GM13976 (cell line): ENCODE results near the gene DISC1.

Experiments
- DNase-seq: peaks from one replicate; pipeline ENCODE4 v3.0.0; 2012; ENCODE audit warnings: low spot score
- CTCF ChIP-seq: IDR thresholded peaks from 2 replicates; pipeline ENCODE4 v1.5.1; 2012; ENCODE audit warnings: borderline replicate concordance, mild to moderate bottlenecking; ENCODE audit not compliant: insufficient read depth; ENCODE audit errors: extremely low read depth, missing control alignments, control extremely low read depth
- in situ Hi-C: fragments of 300-500 bp; cut with MboI; formaldehyde crosslinking; loops from one replicate; pipeline ENCODE4 v1.12.0; 2022; ENCODE audit warnings: low sequenced_read_pairs, mixed read lengths, inconsistent platforms; ENCODE audit not compliant: unreplicated experiment

DISC1 gene

DNA sequence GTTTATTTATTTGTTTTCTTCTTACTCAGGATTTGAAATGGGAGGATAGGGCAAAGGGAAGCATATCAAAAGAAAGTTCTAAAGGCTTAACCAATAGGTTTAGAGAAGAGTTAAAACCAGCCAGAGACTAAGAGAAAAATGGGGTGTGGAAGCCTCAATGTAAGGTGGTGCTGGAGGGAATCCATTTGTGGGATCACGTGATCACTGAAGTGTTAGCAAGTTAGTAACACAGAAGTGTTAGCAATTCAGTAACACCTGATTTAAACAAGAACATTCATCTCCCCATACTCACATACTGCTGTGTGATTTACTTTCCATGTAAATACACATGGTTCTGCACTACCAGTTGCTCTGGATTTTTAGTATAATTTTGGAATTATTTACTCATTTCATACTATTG lies 451.2 kb downstream of the DISC1 start:
- no peak for TF ChIP-seq CTCF
- in situ Hi-C loops: no loop called here
- no peak for DNase-seq

GRCh38 chr1:232084584-232085223 lies 458.1 kb downstream of the DISC1 start:
- DNase-seq: no peak
- in situ Hi-C loops: no loop called here
- TF ChIP-seq CTCF: no peak

DNA sequence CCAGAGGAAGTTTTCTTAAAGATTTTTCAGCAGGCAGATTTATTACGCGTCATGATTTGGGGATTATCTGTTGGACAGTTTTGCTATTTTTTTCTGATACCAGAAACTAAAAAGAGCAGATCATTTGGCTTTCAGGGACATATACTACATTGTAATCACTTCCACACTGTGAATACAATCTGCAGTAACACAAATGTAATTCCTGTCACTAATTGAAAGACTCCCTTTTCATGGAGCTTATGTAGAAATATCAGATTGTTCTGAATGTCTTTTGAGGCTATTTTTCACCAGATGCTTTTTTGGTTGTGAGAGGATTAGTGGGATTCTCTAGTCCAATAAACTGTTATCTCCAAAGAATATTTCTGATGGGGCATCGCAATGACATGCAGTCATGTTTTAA lies 464.2 kb downstream of the DISC1 start:
- DNase-seq: no peak
- in situ Hi-C loops: no loop called here
- TF ChIP-seq CTCF: no peak
